Activated CD8-positive, alpha-beta memory T cell treated with anti-CD3 and anti-CD28 coated beads, Interleukin-2, amount 50 U/mL, for 48 hours (primary cell): ENCODE data around the gene ERBB4.
"Not testable (repeated sequence)": the region's sequence is repeated elsewhere in the genome, so short reads cannot be mapped to it uniquely, and the experiment has no call there.

Experiments used
- DNase-seq: peaks from one replicate; pipeline ENCODE4 v3.0.0-alpha.2; 2020

Gene ERBB4

DNA sequence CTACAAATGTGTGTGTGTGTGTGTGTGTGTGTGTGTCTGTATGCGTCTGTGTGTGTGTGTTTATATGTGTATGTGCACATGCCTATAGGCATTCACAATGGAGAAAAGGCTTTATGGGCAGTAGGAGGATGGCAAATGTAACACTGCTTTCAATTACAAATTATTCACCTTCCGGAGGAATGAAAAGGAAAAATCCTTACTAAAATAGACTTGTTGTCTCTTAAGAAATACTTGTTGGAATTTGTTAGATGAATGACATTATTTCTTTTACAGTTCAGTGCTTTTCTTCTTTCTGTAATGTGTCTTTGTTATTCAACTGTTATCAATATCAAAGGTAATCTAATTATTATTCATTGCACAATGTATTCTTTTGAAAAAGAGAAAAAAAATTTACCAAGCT lies 874.3 kb downstream of the ERBB4 start:
- DNase-seq: no peak

DNA sequence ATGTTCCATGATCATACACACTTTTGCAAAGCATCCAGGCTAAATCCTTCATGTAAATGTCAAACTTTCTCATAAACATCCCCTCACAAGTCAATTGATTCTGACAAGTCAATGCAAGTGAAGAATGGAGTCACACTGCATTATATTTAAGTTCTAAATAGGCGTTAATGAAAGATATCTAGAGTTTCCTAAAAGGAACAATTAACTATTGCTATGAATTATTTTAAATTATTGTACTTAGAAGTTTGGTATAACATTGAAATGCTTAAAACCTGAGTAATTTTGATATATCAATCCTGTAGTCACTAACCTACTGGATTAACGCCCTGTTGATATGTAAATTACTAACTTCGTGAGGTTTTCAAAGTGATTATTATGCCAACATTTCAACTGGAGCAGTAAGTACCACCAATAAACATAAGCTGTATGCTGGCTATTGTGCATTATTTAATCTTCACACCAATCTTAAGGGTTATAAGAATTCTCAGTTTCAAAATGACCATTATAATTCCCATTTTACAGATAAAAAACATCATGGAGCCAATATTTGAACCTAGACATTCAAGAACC lies 884.3 kb downstream of the ERBB4 start:
- no peak for DNase-seq

DNA sequence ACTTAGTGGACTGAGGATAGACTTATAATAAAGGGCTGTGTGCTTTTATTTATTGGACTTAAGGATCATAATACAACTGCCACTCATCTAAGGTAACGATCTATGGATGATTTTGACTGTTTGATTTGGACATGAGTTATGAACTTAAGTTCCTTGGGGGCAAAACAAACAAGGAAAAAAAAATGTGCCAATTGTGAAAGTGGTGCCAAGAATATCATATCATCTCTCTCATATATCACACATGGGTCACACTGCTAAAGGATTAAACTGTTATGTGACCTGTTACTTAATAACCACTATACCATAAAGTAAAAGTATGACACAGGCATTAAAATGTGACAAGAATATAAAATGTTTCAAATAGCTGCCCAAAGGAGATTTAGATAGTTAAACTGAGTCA lies 886.3 kb downstream of the ERBB4 start:
- no peak for DNase-seq

DNA sequence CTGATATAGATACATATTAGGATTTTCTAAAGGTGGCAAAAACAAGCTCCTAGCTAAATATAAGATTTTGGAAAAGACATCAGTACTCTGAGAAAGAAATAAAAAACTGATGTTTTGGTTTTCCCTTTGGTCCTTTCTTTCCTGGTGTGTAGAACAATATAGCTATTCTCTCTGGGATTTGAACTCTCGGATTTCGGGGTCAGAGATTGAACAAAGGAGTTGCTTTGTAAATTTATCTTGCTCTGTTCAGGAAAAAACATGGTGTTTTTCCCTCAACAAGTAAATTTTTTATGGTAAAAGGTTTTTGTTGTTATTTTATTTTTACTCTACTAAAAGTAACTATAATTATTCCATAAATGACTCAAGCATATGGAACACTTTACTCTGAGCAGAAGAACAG lies 889.3 kb downstream of the ERBB4 start:
- no peak for DNase-seq

DNA sequence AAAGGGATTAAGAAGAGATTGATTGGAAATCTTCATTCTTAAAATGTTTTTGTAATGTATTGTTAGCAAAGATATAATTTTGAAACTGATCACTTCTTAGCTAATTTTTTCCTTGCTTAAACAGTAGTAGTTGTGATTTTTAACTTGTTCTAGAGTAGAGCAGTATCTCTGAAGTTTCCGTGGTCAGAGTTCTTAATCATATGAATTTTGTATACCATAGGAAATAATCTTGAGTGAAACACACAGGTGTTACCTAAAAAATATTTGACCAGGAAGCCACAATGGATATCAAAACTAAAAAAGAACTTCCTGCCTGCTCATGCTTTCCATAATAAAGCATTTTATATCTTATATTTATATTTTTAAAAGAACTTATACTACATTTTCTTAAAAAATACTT lies 907.1 kb downstream of the ERBB4 start:
- no peak for DNase-seq

DNA sequence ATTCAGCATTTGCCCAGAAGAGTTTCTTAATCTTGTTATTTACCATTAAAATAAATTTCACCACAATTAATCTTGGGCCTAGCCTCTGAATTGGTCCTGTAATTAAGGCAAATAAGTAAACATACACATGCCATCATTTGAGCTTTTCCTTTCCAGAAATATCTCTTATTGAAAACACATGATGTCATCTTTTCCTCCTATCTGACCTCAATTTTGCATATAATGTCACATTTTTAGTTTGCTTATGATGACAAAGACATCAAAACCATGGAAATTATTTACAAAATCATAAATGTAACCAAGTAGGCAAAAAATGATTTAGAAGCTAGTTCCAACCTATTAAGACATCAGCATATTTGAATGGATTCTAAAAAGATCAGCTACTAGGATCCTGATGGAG lies 915.5 kb downstream of the ERBB4 start:
- no peak for DNase-seq

DNA sequence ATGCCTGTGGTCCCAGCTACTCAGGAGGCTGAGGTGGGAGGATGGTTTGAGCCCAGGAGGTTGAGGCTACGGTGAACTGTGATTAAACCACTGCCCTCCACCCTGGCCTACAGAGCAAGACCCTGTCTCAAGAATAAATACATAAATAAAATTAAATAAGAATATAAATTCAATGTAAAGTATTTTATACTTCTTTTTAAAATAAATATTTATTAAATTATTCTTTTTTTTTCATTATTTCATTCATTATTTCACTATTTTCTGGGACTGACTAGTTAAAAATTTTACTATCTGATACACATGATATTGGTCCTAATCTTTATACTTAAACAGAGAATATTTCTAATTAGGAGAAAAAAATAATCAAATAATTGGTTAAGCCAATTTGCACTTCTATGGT lies 917.6 kb downstream of the ERBB4 start:
- DNase-seq: no peak

DNA sequence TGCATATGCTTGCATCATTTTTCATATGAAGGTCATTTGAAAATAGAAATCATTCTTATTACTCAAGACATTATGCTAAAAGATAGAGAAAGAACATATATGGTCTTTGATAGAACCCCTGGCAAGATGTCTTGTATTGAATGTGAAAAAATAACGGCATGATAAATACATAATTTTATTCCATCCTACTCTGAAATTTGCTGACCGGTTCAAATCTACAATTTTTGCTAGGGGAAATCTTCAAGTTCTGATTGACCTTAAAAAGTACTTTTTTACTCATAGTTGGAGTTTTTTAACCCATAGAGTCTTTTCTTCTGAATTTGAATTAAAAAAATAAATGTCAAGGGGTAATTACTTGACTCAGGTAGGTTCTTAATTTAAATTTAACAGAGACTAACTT lies 920.8 kb downstream of the ERBB4 start:
- no peak for DNase-seq

DNA sequence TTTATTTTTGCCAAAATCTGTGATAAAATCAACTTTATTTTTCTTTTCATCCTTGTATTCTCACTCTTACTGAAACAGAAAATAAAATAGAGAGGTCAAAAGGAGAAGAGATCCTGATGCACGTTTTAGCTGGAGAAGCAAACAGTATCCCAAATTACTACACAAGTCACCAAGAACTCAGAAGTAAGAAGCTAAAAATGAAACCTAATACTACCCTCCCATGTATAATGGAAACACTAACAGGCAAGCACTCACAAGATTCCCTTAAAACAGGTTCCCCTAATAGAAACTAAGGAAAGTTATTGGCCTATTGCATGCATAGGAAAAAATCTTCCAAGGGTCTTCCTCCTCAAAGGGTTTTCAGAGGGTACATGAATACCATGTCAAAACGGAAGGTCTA lies 927.0 kb downstream of the ERBB4 start:
- DNase-seq: no peak

DNA sequence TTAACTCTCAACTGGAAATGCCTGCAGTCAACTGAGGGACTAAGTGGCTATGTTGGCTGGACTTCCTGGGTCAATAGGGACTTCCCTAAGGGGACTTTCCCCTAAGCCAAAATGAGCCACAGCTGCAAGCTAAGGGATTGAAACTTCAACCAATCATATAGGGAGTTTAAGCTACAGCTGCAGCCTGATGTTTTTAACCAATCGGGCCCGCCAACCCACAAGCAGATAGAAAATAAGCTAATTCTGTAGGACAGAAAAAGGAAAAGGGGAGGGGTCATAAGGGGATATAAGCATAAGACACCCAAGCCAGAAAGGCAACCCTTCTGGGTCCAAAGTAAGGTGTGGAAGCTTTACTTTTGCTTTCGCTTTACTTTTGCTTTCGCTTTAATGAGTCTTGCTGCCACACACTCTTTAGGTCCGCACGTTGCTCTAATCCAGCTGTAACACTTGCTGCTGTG lies 927.5 kb downstream of the ERBB4 start:
- no peak for DNase-seq

DNA sequence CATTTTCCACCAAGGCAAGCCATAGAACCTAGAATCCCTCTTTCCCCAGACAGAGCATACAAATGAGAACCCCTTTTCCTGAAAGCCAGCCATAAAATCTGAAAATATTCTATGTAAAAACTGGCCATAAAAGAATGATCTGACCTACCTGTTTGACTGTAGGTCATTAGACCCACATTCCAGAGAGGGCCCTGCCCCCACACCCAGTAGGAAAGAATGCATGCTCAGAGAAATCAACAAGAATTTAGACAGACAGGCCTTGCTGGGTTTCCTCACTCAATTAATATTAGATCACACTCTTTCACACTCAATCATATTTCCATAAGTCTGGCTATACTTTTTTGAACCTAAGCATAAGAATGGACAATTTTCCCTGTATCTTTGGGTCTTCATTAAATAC lies 929.5 kb downstream of the ERBB4 start:
- DNase-seq: no peak

DNA sequence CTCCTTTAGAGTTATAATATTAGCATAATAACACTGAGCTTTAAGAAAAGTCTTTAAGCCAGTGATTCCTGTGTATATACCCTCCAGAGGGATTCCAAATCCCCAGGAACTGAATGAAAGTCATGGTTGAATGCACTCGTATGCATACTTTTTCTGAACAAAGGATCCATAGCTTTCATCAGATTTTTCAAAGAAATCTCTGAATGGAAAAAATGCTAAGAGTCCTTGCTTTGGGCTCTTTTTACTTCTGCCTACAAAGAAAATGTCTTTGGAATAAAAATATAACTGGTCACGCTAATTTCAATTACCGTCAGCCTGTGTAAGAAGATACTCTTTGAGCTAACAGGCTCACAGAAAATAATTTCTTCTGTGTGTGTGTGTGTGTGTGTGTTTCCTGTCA lies 939.5 kb downstream of the ERBB4 start:
- DNase-seq: no peak

DNA sequence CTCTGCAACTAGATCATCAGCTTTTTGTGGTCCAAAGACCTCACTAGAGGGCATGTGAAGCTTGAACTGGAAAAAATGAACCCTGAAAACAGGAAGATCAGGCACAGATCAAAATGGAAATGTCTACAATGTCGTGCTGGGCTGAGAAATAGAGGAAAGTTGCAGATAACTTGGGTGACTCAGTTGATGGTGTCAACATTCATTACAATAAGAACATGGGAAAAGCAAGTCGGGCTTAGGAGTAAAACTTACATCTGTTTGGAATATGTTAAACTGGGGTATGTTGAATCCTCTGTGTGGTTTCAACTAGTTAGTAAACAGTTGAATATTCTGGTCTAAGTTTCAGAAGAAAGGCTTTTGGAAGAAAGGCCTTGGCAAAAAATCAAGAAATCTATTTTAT lies 940.4 kb downstream of the ERBB4 start:
- DNase-seq: no peak

DNA sequence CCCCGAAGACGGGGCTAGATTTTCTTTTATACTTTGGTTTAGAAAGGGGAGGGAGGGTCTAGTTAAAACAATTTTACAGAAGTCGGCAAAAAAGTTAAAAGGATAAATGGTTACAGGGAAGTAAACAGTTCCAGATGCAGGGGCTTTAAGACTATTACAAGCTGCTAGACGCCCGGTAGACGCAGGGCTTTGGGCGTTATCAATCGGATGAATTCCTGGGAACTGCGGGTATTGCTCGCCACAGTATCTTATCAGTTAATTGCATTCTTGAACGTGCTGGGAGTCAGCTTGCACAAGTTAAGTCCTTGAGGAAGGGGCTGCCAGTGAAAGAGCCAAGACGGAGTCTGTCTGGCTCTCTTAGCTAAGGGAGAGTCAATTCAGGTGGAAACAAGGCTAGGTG lies 946.6 kb downstream of the ERBB4 start:
- DNase-seq: not testable (repeated sequence)

DNA sequence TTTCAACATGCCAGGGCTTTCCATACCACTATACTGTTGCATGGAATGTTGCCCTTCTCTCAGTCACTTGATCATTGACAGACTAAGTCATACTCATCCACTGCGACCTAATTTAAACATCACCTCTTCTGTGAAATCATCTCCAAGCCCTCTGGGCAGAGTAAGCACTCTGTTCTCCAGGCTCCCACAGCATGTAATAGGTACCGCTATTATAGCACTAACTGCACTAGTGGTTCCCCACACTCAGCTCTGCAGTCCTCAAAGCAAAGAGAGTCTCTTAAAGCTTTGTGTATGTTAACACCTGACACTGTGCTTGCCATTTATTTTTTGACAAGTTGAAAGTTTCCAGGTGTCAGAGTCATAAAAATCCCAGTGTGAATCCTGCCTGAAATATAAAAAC lies 947.2 kb downstream of the ERBB4 start:
- no peak for DNase-seq

DNA sequence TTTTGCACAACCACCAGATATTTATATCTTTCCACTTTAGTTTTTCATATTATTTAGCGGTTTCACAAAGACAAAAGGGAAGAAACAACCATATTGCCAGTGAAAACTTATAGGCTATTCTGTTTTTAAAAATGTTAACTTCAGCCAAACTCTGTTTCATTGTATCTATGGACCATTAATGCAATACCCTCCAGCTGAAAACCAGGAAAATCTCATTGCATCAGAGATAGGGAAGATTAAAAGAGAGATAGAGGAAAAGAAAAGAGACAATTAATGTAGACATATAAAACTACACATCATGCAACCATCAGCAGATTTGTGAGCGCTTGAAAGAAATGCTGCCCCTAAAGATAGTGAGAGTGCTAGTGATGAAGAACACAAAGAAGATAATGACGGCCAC lies 970.2 kb downstream of the ERBB4 start:
- no peak for DNase-seq

DNA sequence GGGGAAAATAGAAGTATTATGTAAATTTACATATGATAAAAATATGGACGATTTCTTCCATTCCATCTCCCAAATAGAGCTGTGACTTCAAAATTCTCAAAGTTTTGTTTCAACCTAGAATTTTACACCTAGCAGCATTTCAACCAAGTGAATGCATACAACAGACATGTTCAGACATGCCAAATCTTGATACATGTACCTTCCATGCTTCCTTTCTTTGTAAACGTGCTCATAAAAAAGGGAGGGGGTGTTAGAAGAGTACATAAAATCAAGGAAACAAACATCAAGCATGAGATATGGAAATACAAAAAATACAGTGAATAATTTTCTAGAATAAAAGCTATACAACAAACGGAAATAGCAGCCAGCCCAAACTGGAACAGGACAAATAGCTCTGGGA lies 974.2 kb downstream of the ERBB4 start:
- DNase-seq: no peak

DNA sequence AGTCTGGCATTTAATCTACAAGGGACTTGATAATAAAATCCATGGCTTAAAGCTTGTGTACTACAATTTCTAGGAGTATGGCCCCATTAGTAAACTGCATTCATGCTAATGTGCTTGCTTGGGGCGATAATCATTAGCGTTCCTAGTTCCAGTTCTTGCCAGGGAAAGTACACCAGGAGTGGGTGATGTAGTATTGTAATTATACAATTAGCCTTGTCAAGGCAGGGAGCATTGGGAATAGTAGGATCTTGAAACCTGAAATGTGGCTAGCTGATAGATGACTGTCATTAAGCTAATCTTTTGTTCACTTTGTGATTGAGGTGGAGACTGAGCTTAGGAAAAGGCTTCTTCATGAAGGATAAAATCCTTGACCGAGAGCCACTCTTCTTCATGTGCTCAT lies 993.0 kb downstream of the ERBB4 start:
- DNase-seq: no peak

DNA sequence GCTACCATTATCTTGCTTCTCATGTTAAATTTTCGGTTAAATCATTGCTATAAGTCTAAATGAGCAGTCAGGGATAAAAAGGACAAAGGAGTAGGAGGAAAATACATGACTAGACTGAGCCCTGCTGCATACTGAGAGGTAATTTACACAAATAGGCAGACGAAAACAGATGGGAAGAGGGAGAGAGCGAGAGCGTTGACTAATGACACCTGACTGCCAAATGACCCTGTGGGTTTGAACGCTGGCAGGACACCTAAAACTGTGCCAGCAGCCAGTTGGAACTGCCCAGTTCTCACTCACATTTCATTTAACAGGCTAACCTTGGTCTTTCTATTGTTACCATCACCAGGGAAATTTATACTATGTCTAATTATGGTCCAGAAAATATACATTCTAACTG lies 1004.0 kb downstream of the ERBB4 start:
- DNase-seq: no peak

DNA sequence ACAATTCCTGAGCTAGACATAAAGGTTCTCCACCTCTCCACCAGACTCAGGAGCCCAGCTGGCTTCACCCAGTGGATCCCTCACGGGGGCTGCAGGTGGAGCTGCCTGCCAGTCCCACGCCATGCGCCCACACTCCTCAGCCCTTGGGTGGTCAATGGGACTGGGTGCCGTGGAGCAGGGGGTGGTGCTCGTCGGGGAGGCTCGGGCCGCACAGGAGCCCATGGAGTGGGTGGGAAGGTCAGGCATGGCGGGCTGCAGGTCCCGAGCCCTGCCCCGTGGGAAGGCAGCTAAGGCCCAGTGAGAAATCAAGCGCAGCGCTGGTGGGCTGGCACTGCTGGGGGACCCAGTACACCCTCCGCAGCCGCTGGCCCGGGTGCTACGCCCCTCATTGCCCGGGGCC lies 1014.4 kb downstream of the ERBB4 start:
- not testable (repeated sequence) for DNase-seq

DNA sequence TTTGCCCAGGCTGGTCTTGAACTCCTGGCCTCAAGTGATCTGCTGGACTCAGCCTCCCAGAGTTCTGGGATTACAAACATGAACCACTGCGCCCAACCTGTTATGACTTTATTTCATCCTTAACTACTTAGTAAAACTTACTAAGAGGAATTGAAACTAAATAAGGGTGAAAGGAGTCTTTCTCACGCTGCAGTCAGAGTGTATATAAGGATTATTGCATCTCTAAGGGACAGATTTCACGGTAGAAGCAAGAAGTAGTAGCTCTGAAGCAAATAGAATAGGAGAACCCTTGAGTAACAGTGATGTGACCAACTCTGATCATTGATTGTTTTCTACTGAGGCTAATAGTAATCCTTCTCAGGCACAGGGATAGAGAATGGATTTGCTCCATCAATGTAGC lies 1022.1 kb downstream of the ERBB4 start:
- no peak for DNase-seq

DNA sequence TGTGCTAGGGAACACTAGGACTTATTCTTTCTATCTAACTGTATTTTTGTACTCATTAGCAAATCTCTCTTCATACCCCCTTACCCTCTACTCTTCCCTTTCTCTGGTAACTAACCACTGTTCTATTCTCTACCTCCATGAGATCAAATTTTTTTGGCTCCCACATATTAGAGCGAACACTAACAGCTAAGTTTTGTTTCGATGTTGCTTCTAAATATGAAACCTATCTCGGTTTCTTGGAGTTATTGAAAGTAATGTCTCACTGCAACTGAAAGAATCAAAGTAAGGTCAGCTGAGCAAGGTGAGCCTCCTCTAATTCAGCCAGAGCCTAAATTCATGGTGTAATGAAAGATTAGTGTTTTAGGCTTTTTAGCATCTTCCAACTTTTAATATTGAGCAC lies 1024.6 kb downstream of the ERBB4 start:
- no peak for DNase-seq

DNA sequence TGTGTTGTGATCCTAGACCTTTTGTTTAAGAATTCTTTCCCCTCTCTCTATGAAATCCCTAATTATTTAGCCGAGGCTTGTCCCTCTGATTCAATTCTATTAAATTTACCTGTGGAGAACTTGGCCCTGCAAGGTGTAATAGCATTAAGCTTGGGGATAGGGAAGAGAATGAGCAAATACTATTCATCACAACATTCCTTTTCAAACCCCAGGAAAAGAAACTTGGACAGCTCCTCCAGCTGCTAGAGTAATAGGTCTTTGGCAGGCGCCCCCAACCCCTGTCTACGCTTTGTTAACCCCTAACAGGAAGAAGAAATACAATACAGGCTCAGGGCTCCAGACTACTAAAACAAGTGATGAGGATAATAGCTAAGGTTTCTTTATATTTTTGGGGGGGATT lies 1025.2 kb downstream of the ERBB4 start:
- no peak for DNase-seq

DNA sequence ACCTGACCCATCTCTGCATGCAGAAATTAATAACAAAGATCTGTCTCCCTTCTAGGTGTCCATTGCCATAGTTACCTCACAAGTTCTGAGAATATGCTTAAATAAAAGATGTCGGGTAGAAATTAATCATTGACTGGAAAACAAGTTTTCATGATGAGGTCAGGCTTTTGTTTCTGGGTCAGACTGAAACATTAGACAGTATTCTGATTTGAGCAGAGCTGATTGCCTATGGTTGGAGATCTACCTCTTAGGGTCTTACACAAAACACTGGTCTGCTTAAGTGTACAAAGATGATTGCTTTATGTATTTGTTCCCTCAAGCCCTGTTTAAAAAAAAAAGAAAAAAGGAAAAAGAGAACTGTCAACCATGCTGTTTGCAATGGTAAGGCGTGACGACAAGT lies 1025.8 kb downstream of the ERBB4 start:
- no peak for DNase-seq

DNA sequence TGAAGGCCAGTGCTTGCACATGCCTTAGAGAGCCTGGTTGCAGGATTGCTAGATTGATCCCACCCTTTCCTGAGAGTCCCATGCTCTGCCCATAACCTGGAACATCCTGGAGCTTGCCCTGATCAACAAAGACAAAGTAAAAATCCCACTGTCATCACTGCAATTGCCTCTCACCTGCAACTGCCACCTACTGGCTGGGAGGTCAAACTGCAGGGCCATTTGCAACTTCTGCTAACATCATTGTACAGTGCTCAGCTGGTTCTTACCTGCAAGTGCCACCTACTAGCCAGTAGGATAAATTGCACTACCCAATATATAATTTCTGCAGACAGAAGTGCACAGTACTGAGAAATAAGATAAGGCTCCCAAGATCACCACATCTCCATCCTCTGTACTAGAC lies 1034.7 kb downstream of the ERBB4 start:
- no peak for DNase-seq

DNA sequence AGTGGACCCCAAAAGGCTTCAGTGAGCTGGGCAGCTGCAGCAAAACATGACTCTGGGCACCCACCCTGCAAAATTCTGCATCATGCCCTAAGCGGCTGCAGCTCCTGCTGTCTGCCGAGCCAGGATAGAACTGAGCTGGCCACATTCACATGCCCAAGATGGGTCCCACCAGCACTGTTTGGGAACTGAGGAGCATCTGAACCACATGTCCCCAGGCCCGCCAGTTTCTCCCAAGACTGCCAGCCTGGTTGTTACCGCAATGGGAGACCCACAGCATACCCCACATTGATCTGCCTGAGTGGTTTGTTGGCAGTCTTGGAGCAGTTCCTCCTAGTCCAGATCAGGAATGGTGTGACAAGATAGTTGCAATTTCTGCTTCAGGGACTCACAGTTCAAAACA lies 1035.4 kb downstream of the ERBB4 start:
- DNase-seq: no peak
